Ovary (tissue), 9 donors: Measurements from ENCODE around the gene ARHGAP44. TPM values are rescaled to one million over a fixed set of nuclear protein-coding genes. Genes with fewer than 3 reads are reported as not detected.

ENCODE experiments used
- DNase-seq, 5 donors: peaks; one replicate each; pipeline ENCODE4 v3.0.0-alpha.2; 2019 to 2020
- H3K27ac ChIP-seq, 2 donors: fragments of 200-600 bp; one replicate each; pipeline versions ENCODE4 v1.5.1 to v1.8.0; 2019 to 2022
- H3K27me3 ChIP-seq: fragments of 200-600 bp; one replicate; pipeline ENCODE4 v1.8.0; 2022
- H3K36me3 ChIP-seq: fragments of 200-600 bp; sonication (generic); one replicate; pipeline ENCODE4 v1.5.1; 2019
- H3K4me1 ChIP-seq: one replicate; pipeline ENCODE4 v1.8.1; 2013; ENCODE audit warnings: mild to moderate bottlenecking, moderate library complexity; ENCODE audit not compliant: insufficient read depth
- H3K4me3 ChIP-seq: fragments of 200-600 bp; sonication (generic); one replicate; pipeline ENCODE4 v1.5.1; 2017
- H3K9me3 ChIP-seq, 2 donors: fragments of 200-600 bp in 1 of 2; sonication (generic) in 1 of 2; one replicate each; pipeline versions ENCODE4 v1.5.1 to v1.8.1; 2013 to 2019; ENCODE audit warnings: mild to moderate bottlenecking in 1 of 2, moderate library complexity in 1 of 2
- CTCF ChIP-seq, 3 donors: fragments of 450-650 bp in 2 of 3; fragments of 200-600 bp in 1 of 3; IDR thresholded peaks; one replicate each; pipeline versions ENCODE4 v1.5.1 to v1.8.0; 2016 to 2022; ENCODE audit warnings: antibody characterized with exemption in 3 of 3, mild to moderate bottlenecking in 1 of 3
- EP300 ChIP-seq: sonication (generic); formaldehyde crosslinking; IDR thresholded peaks from one replicate; pipeline ENCODE4 v1.6.1; 2017; ENCODE audit warnings: antibody characterized with exemption
- POLR2A ChIP-seq: fragments of 450-650 bp; IDR thresholded peaks from one replicate; pipeline ENCODE4 v1.6.1; 2017; ENCODE audit warnings: antibody characterized with exemption, mild to moderate bottlenecking, moderate library complexity
- WGBS, 3 donors: extraction: QIAGEN DNeasy Blood & Tissue Kit in 1 of 3; methylation state at CpG; one replicate each; pipeline versions ENCODE4 v1.1.5 to v1.1.7; 2013 to 2017; 5-methylcytosine and 5-hydroxymethylcytosine counted together
- intact Hi-C, 4 donors: fragments of 100-400 bp; cut with DNase I; formaldehyde crosslinking; loops; one replicate each; pipeline versions ENCODE4 v1.11.0 to v1.15.1; 2022 to 2023
- polyA plus RNA-seq, 2 donors: library from polyadenylated mRNA; stranded (reverse); fragments of 200-250 nt in 1 of 2; fragments of 350-450 nt in 1 of 2; fragmentation: Illumina TruSeq in 1 of 2; extraction: RNeasy Lipid Tissue Mini Kit (QIAGEN cat#74804) in 1 of 2; gene quantifications; one replicate each; pipeline ENCODE4 v1.2.3, GENCODE V29; 2013 to 2014
- total RNA-seq, 7 donors: library from RNA; depleted of rRNA in 2 of 7; stranded (reverse); fragments of >200 nt in 2 of 7; fragmentation: NEBNext Ultra II Directional in 3 of 7; extraction: Animal tissue kit (Norgen Biotek cat#: 25700) in 3 of 7; gene quantifications; one replicate each; pipeline versions ENCODE4 v1.1.0 to v1.2.4, GENCODE V29; 2016 to 2023
- donor health status: DM: no; HTN: no; CAD: no; lungs with moderate emphysema.
- donor health status: DM: no; HTN: no; CAD: no.
- donor health status: Bipolar disorder and iron deficiency.
- donor health status: DM: yes; HTN: yes; CAD: no.
- donor health status: DM: no; HTN: no; CAD: no.
- donor health status: DM: yes; HTN: yes; CAD: no.

Gene ARHGAP44
- total and polyA plus RNA-seq, 9 donors = 6.8 to 16.5 (median 9.9) TPM

GRCh38 chr17:12996357-12996756, 207.1 kb downstream of the ARHGAP44 start:
- 89 to 94% (median 94%) methylated on average over 10 of the region's 10 CpGs for WGBS, 3 donors
- no peak overlapping the region for H3K27ac ChIP-seq
- H3K4me3 ChIP-seq = no peak overlapping the region
- no peaks in the 10 kb centered on the region for H3K9me3 ChIP-seq
- H3K4me1 ChIP-seq = no peaks in the 10 kb centered on the region
- H3K27me3 ChIP-seq = no peaks in the 10 kb centered on the region
- intact Hi-C loops = no loop called here
- TF ChIP-seq EP300 (no peak), CTCF (IDR thresholded peaks at IDR 0.05) (no peak), POLR2A (no peak)
- no peaks in the 10 kb centered on the region for H3K36me3 ChIP-seq
- no peak for DNase-seq

GRCh38 chr17:12996941-12997340, 207.6 kb downstream of the ARHGAP44 start:
- no peak for DNase-seq
- Histone ChIP-seq H3K4me3 (no peak overlapping the region), H3K27me3 (no peaks in the 10 kb centered on the region), H3K4me1 (no peaks in the 10 kb centered on the region), H3K36me3 (no peaks in the 10 kb centered on the region), H3K27ac (no peak overlapping the region), H3K9me3 (no peaks in the 10 kb centered on the region)
- intact Hi-C loops = no loop called here
- WGBS, 3 donors = 86 to 98% (median 86%) methylated on average over 5 of the region's 5 CpGs
- no peak for TF ChIP-seq EP300
- no peak for TF ChIP-seq POLR2A
- TF ChIP-seq CTCF (IDR thresholded peaks at IDR 0.05) = no peak

- Histone ChIP-seq H3K36me3 (no peaks in the 10 kb centered on the region), H3K4me1 (peaks cover 4% of the 10 kb centered on the region), H3K9me3 (no peaks in the 10 kb centered on the region), H3K27ac (no peak overlapping the region), H3K27me3 (no peaks in the 10 kb centered on the region), H3K4me3 (no peak overlapping the region)
- 83 to 88% (median 88%) methylated on average over 8 of the region's 8 CpGs for WGBS, 3 donors
- TF ChIP-seq CTCF (IDR thresholded peaks at IDR 0.05) (no peak), EP300 (no peak), POLR2A (no peak)
- intact Hi-C loops = no loop called here
- DNase-seq = no peak
Measured at GRCh38 chr17:12998461-12998860, 209.2 kb downstream of the ARHGAP44 start.

- no peak overlapping the region for H3K27ac ChIP-seq
- no peaks in the 10 kb centered on the region for H3K27me3 ChIP-seq
- H3K4me1 ChIP-seq = peaks cover 4% of the 10 kb centered on the region
- intact Hi-C loops = no loop called here
- WGBS, 3 donors = 81 to 90% (median 88%) methylated on average over 5 of the region's 5 CpGs
- DNase-seq = no peak
- TF ChIP-seq EP300 = no peak
- no peak for TF ChIP-seq CTCF (IDR thresholded peaks at IDR 0.05)
- no peak for TF ChIP-seq POLR2A
- no peak overlapping the region for H3K4me3 ChIP-seq
- no peaks in the 10 kb centered on the region for H3K9me3 ChIP-seq
- H3K36me3 ChIP-seq = no peaks in the 10 kb centered on the region
Measured at GRCh38 chr17:12998874-12999273, 209.6 kb downstream of the ARHGAP44 start.

GRCh38 chr17:13000561-13000960, 211.3 kb downstream of the ARHGAP44 start:
- H3K27ac ChIP-seq = no peak overlapping the region
- intact Hi-C loops = loop anchor here (5.0 to 10.0 kb wide), 5 partner anchors 333 to 818 kb away; partner anchors contain the start of gene MYOCD (in 1 of the 4)
- H3K9me3 ChIP-seq = no peaks in the 10 kb centered on the region
- H3K4me1 ChIP-seq = peaks cover 4% of the 10 kb centered on the region
- WGBS, 3 donors = 84 to 93% (median 85%) methylated on average over 8 of the region's 8 CpGs
- H3K27me3 ChIP-seq = no peaks in the 10 kb centered on the region
- H3K4me3 ChIP-seq = no peak overlapping the region
- no peak for DNase-seq
- no peaks in the 10 kb centered on the region for H3K36me3 ChIP-seq
- TF ChIP-seq POLR2A (no peak), CTCF (IDR thresholded peaks at IDR 0.05) (no peak), EP300 (no peak)
